MCF 10A (cell line): Measurements from ENCODE around the gene NECAB3. TPM values are rescaled to one million over a fixed set of nuclear protein-coding genes. Genes with fewer than 3 reads are reported as not detected.

Experiments
- BruUV-seq: library from RNA; stranded (reverse); fragments of 400-500 nt; replicated peaks from 2 replicates; lab custom pipeline; 2021; lab: Mats Ljungman, UMichigan
- CTCF ChIA-PET: fragments of 300-600 bp; sonication (Branson Sonifier 250); formaldehyde crosslinking; extraction: SDS; loops from one replicate; lab custom pipeline; 2021; ENCODE audit warnings: antibody characterized with exemption, inconsistent platforms; lab: Yijun Ruan, JAX
- POLR2A ChIA-PET: fragments of 300-600, 350-650 bp; sonication (Branson Sonifier 250); formaldehyde crosslinking; extraction: SDS; loops from one replicate; lab custom pipeline; 2020; ENCODE audit warnings: antibody characterized with exemption, inconsistent platforms; lab: Yijun Ruan, JAX
- DNase-seq: peaks from one replicate; pipeline ENCODE4 v3.0.0-alpha.2; 2018; ENCODE audit not compliant: unreplicated experiment
- H3K27ac Mint-ChIP-seq: one replicate; pipeline ENCODE4 v1.8.0; 2022; ENCODE audit warnings: mild to moderate bottlenecking, low read depth, mixed read lengths; ENCODE audit not compliant: unreplicated experiment
- H3K27me3 Mint-ChIP-seq: one replicate; pipeline ENCODE4 v1.8.0; 2022; ENCODE audit warnings: mixed read lengths; ENCODE audit not compliant: insufficient read depth, unreplicated experiment
- H3K36me3 Mint-ChIP-seq: one replicate; pipeline ENCODE4 v1.8.0; 2022; ENCODE audit warnings: mild to moderate bottlenecking, moderate library complexity, mixed read lengths; ENCODE audit not compliant: insufficient read depth, unreplicated experiment
- H3K4me1 Mint-ChIP-seq: one replicate; pipeline ENCODE4 v1.8.0; 2022; ENCODE audit warnings: mixed read lengths; ENCODE audit not compliant: insufficient read depth, unreplicated experiment
- H3K4me3 Mint-ChIP-seq: one replicate; pipeline ENCODE4 v1.8.0; 2022; ENCODE audit warnings: mild to moderate bottlenecking, moderate library complexity, mixed read lengths; ENCODE audit not compliant: unreplicated experiment
- H3K9me3 Mint-ChIP-seq: one replicate; pipeline ENCODE4 v1.8.0; 2022; ENCODE audit warnings: mixed read lengths; ENCODE audit not compliant: unreplicated experiment
- intact Hi-C: fragments of 100-400 bp; cut with micrococcal nuclease; formaldehyde crosslinking; loops from 2 replicates; pipeline ENCODE4 v1.14.1; 2022
- total RNA-seq: library from RNA; stranded (reverse); gene quantifications from 2 replicates; pipeline ENCODE4 v1.2.3, GENCODE V29; 2022
- TF ChIP-seq, protein P1 (sequence below): fragments of 200-600 bp; IDR thresholded peaks from one replicate; pipeline ENCODE4 v1.8.0; 2022; ENCODE audit warnings: antibody characterized with exemption, mild to moderate bottlenecking; ENCODE audit not compliant: unreplicated experiment

The NECAB3 gene
- total RNA-seq, 1 experiment from 2014 or later, result 15.1 TPM

DNA sequence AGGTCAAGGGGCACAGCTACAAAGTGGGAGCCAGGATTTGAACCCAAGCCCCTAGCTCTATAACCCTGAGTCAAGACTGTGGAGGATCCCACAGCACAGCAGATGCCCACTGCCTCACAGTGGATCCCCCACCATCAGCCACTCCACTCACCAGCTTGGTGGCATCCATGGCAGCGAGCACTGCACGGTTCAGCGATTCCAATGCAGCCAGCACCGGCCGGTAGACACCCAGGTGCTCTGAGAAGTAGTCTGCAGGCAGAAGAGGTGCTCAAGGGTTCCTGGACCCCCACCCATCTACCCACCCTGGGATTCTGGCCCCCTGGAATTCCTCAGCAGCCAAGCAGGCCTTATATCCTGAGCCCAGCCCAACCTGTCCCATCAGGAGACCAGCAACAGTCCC, 5.0 kb downstream of the NECAB3 start:
- TF ChIP-seq, protein P1, sequence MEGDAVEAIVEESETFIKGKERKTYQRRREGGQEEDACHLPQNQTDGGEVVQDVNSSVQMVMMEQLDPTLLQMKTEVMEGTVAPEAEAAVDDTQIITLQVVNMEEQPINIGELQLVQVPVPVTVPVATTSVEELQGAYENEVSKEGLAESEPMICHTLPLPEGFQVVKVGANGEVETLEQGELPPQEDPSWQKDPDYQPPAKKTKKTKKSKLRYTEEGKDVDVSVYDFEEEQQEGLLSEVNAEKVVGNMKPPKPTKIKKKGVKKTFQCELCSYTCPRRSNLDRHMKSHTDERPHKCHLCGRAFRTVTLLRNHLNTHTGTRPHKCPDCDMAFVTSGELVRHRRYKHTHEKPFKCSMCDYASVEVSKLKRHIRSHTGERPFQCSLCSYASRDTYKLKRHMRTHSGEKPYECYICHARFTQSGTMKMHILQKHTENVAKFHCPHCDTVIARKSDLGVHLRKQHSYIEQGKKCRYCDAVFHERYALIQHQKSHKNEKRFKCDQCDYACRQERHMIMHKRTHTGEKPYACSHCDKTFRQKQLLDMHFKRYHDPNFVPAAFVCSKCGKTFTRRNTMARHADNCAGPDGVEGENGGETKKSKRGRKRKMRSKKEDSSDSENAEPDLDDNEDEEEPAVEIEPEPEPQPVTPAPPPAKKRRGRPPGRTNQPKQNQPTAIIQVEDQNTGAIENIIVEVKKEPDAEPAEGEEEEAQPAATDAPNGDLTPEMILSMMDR, result no peak
- peaks cover 28% of the 10 kb centered on the region for H3K4me1 Mint-ChIP-seq
- H3K4me3 Mint-ChIP-seq, result no peak overlapping the region
- peaks cover 12% of the 10 kb centered on the region for H3K36me3 Mint-ChIP-seq
- BruUV-seq, result no TSS peak
- H3K9me3 Mint-ChIP-seq, result no peaks in the 10 kb centered on the region
- intact Hi-C loops, result loop anchor here (5.0 kb wide), 2 partner anchors 267 to 398 kb away; partner anchors contain the start of gene CDK5RAP1
- ChIA-PET POLR2A (interaction anchor here (1.0 to 4.4 kb wide), 7 partner anchors 51 to 325 kb away, joined by 4 to 38 read pairs (median 26); partner anchors contain the start of genes CBFA2T2, CDK5RAP1, CHMP4B and PXMP4), CTCF (interaction anchor here (0.6 to 7.0 kb wide), 23 partner anchors 8 to 841 kb away, joined by 3 to 53 read pairs (median 7); partner anchors contain the start of gene CBFA2T2)
- H3K27me3 Mint-ChIP-seq, result no peaks in the 10 kb centered on the region
- DNase-seq, result no peak
- H3K27ac Mint-ChIP-seq, result no peak overlapping the region

DNA sequence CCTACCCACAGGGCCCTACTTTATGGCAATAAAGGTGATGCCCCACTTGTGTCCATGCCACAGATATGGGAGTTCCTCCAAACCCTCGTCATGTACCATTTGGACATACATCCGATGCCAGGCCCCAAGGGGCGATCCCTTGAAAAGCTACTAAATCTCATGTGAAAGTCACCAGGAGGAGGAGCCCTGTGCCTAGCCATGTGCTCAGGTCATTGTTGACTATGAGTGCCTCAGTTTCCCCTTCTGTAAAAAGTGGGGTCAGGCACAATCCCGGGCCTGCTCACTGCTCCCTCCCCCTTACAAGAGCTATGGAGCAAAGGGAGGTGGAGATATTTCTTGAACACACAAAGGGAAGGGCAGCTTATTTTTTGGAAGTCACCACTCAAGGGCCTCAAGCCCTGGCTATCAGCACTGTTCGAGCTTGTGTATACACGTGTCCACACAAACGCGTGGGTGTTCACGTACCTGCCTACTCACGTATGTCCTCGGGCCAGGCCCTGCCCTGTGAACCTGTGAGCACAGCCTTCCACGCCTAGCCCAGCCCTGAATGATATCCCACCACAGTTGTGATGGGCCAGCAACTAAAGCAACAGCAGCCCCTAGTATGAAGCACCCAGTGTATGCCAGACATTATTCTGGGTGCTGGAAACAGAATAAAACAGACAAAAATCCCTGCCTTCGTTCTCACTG, 5.6 kb downstream of the NECAB3 start:
- BruUV-seq, result no TSS peak
- POLR2A ChIA-PET, result interaction anchor here (0.6 to 4.4 kb wide), 22 partner anchors 11 to 1929 kb away, joined by 3 to 38 read pairs (median 6); partner anchors contain the start of genes CBFA2T2, CDK5RAP1, CHMP4B and EIF2S2
- Mint-ChIP-seq H3K9me3 (no peaks in the 10 kb centered on the region), H3K27ac (no peak overlapping the region), H3K27me3 (no peaks in the 10 kb centered on the region), H3K36me3 (peaks cover 12% of the 10 kb centered on the region), H3K4me3 (peak overlapping the region; percentile 98), H3K4me1 (peaks cover 24% of the 10 kb centered on the region)
- TF ChIP-seq, protein P1, result no peak
- intact Hi-C loops, result loop anchor here (1.0 to 5.0 kb wide), 3 partner anchors 211 to 399 kb away; partner anchors contain the start of gene CDK5RAP1
- DNase-seq, result no peak
- CTCF ChIA-PET, result interaction anchor here (0.5 to 7.0 kb wide), 53 partner anchors 8 to 841 kb away, joined by 3 to 53 read pairs (median 4); partner anchors contain the start of genes CBFA2T2 and SNTA1

DNA sequence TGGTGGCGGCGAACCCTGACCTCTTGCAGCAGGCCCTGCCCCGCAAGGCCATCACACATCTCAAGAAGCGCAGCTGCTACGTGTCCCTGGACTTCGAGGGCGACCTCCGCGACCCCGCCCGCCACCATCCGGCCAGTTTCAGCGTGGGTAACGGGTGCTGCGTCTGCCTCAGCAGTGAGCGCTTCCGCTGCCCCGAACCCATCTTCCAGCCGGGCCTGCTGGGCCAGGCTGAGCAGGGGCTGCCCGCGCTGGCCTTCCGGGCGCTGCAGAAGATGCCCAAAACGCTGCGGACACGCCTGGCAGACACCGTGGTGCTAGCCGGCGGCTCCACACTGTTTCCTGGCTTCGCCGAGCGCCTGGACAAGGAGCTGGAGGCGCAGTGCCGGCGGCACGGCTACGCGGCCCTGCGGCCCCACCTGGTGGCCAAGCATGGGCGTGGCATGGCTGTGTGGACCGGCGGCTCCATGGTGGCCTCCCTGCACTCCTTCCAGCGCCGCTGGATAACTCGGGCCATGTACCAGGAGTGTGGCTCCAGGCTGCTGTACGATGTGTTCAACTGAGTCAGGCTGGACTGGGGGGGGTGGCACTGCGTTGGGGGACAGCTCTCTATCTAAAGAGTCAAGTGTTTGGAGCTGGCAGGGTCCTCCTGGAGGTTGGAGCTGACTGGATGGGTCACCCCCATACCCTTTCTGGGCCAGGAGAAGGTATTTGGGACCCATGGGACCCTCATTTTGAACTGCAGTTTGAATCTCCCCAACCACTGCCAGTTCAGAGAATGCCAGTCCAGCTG, 6.4 kb downstream of the NECAB3 start:
- TF ChIP-seq, protein P1, result peak; percentile 87
- CTCF ChIA-PET, result interaction anchor here (0.5 to 7.0 kb wide), 63 partner anchors 9 to 766 kb away, joined by 3 to 53 read pairs (median 4); partner anchors contain the start of genes CBFA2T2 and SNTA1

More for the DNA sequence above, 6.4 kb downstream of the NECAB3 start:
- H3K9me3 Mint-ChIP-seq, result no peaks in the 10 kb centered on the region
- peak; percentile 84 for DNase-seq
- H3K4me3 Mint-ChIP-seq, result peak overlapping the region; percentile 98
- H3K4me1 Mint-ChIP-seq, result peaks cover 17% of the 10 kb centered on the region
- intact Hi-C loops, result loop anchor here (1.0 to 5.0 kb wide), 5 partner anchors 63 to 461 kb away; partner anchors contain the start of genes CDK5RAP1 and ZNF341
- peak overlapping the region; percentile 27 for H3K27ac Mint-ChIP-seq
- peaks cover 12% of the 10 kb centered on the region for H3K36me3 Mint-ChIP-seq
- POLR2A ChIA-PET, result interaction anchor here (0.6 to 4.4 kb wide), 31 partner anchors 7 to 1929 kb away, joined by 3 to 38 read pairs (median 4); partner anchors contain the start of genes CBFA2T2, CDK5RAP1, CHMP4B and EIF2S2
- no peaks in the 10 kb centered on the region for H3K27me3 Mint-ChIP-seq
- BruUV-seq, result TSS peak; percentile 17
